Measurements from ENCODE around the gene FTCD.

DNA sequence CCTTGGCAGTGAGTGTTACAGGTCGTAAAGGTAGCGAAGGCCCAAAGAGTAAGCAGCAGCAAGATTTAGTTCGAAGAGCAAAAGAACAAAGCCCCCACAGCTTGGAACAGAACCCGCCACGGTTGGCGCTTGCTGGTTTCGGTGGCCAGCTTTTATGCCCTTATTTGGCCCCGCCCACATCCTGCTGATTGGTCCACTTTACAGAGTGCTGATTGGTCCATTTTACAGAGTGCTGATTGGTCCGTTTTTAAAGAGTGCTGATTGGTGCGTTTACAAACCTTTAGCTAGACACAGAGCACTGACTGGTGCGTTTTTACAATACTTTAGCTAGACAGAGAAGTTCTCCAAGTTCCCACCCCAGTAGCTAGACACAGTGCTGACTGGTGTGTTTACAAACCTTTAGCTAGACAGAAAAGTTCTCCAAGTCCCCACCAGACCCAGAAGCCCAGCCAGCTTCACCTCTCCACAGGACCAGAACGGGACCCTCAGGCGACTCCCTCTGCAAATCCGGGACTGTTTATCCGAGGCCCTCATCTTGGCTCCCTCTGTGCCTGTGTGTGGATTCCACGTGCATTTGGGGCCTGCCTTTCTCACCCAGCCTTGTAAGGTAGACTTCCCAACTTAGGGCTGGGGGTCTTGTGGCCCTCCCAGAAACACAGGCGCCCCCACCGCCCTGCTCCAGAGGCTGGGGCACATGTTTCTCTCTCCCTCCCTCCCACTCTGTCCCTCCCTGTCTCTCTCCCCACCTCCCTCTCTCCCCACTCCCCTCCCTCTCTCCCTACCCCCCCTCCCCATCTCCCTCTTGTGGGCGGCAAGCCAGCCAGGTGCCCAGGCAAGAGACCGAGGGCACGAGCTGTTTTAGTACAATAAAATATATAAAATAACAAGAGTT lies 12.6 kb downstream of the FTCD start:
- TF ChIP-seq, protein P1, sequence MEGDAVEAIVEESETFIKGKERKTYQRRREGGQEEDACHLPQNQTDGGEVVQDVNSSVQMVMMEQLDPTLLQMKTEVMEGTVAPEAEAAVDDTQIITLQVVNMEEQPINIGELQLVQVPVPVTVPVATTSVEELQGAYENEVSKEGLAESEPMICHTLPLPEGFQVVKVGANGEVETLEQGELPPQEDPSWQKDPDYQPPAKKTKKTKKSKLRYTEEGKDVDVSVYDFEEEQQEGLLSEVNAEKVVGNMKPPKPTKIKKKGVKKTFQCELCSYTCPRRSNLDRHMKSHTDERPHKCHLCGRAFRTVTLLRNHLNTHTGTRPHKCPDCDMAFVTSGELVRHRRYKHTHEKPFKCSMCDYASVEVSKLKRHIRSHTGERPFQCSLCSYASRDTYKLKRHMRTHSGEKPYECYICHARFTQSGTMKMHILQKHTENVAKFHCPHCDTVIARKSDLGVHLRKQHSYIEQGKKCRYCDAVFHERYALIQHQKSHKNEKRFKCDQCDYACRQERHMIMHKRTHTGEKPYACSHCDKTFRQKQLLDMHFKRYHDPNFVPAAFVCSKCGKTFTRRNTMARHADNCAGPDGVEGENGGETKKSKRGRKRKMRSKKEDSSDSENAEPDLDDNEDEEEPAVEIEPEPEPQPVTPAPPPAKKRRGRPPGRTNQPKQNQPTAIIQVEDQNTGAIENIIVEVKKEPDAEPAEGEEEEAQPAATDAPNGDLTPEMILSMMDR (IDR thresholded peaks at IDR 0.05), result no peak
- no peak for TF ChIP-seq POLR2A (IDR thresholded peaks at IDR 0.05)

All from right lobe of liver (tissue), 4 donors.